ENCODE results near the gene ASB1.

The ASB1 gene

DNA sequence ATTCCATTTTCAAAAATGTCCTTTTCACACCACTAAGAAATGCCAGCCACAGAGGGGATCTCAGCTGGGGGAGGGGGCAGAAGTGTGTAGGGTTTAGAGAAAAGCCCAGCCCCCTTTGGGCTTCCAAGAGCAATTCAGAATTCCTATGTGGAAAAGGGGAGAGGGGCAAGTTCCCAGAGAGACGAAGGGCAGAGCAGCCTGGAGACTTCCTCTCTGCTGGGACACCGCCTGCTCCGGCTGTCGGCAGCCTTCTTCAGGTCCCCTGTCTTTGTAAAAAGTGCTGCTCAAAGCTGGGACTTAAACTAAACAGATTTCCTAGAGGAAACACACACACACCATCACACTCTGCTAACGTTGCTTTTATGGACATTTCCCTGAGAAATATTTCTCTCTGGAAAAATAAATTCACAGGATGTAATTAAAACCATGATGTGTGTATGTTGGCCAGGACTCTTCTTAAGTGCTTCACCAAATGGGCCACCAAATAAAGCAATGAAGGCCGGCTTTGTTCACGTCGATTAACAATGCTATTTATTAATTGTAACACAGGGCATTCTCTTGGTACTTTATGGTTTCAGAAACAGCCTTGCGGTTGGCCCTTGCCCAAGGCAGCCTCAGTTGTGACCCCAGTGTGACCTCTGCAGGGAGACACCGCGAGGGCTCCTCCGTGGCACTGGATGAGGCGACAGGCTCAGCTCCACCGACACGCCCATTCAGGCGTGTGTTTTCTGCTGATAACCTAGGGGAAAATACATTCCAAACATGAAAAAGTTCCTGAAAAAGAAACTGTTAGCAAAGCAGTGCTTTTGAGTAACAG lies 5.6 kb upstream of the ASB1 start:
- TF ChIP-seq, protein P1, sequence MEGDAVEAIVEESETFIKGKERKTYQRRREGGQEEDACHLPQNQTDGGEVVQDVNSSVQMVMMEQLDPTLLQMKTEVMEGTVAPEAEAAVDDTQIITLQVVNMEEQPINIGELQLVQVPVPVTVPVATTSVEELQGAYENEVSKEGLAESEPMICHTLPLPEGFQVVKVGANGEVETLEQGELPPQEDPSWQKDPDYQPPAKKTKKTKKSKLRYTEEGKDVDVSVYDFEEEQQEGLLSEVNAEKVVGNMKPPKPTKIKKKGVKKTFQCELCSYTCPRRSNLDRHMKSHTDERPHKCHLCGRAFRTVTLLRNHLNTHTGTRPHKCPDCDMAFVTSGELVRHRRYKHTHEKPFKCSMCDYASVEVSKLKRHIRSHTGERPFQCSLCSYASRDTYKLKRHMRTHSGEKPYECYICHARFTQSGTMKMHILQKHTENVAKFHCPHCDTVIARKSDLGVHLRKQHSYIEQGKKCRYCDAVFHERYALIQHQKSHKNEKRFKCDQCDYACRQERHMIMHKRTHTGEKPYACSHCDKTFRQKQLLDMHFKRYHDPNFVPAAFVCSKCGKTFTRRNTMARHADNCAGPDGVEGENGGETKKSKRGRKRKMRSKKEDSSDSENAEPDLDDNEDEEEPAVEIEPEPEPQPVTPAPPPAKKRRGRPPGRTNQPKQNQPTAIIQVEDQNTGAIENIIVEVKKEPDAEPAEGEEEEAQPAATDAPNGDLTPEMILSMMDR (IDR thresholded peaks at IDR 0.05; ENCODE audit: extremely low read depth, missing control alignments) = no peak
- DNase-seq (ENCODE audit: low spot score) = no peak

DNA sequence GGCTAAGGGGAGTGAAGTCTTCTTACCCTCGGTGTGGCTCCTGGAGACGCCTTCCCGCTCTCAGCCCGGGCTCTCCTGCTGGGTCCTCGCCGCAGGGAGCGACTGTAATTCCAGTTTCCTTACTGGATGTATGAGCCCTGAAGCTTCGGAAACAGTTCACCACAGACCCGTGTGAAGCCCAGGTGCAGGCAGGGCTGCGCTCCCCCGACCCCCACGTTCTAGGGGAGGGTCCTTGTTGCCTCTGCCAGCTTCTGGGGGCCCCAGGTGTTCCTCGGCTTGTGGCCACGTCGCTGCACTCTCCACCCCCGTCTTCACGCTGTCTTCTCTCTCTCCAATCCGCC lies 5.1 kb upstream of the ASB1 start:
- DNase-seq (ENCODE audit: low spot score) = no peak
- TF ChIP-seq, protein P1 (IDR thresholded peaks at IDR 0.05; ENCODE audit: extremely low read depth, missing control alignments) = no peak

DNA sequence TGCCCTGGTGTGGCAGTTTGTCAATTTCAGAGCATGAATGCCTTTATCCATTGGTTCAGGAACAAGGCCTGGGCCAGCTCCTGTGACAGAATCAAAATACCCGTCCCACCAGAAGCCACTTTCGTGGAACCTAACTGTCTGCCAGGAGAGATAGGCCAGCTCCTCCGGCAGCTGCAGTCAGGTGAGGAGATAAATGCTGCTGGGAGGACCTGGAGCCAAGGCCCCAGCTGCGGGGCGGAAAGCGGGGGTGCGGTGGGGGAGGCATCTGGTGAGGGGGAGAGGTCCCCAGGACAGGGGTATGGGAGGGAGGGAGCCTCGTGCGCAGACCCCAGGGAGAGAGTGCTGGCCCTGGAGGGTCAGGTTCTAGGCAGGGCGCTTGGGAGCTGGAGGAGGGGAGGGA lies 4.4 kb upstream of the ASB1 start:
- DNase-seq (ENCODE audit: low spot score) = no peak
- TF ChIP-seq, protein P1 (IDR thresholded peaks at IDR 0.05; ENCODE audit: extremely low read depth, missing control alignments) = no peak

DNA sequence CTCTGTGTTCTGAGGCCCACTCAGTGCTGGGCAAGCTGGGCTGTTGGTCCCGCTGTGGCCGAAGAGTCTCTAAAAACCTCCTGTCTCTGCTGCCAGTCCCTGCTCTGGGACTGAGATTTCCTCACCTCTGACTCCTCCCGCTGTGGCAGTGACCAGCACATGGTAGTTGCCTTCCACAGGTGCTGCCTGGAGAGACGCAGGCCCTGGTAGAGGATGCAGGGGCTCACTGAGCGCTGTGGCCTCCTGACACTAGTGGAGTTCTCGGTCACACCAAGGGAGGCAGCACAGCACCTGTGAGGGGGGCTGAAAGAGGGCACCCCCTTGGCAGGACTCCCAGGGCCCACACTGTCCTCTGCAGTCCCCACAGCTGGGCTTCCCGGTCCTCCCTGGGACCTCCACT lies 3.8 kb upstream of the ASB1 start:
- TF ChIP-seq, protein P1 (IDR thresholded peaks at IDR 0.05; ENCODE audit: extremely low read depth, missing control alignments) = no peak
- no peak for DNase-seq (ENCODE audit: low spot score)

DNA sequence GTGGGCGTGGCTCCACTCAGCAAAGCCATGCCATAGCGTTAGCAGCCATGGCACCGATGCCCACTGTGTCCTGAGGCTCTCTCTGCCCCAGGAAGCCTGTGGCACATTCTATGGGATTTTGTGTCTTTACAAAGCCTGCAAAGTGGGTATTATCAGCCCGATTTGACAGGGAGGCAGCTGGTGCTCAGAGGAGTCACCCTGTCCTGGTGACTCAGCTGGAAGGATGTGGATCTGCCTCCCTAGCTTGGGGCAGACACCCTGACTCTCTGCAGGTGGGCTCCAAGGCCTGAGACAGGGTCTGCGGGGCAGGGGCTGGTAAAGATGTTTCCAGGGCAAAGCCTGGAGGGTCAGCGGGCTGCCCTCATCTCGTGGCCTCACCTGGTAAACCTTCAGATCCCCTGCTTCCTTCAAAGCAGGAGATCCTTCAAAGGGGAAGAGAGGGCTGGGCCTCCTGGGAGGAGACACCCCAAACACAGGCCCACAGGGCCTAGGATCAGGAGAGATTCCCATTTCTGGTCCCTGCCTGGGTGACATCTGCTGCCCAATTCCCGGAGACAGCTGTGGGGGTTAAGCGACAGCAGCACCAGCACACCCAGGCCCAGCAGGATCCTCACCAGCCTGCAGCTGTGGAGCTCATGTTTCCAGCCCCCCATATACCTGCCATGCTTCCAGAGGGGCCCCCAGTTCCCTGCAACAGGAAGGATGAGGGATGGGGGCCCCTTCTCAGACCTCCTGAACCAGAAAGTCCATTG lies 3.0 kb upstream of the ASB1 start:
- TF ChIP-seq, protein P1 (IDR thresholded peaks at IDR 0.05; ENCODE audit: extremely low read depth, missing control alignments) = no peak
- DNase-seq (ENCODE audit: low spot score) = no peak

DNA sequence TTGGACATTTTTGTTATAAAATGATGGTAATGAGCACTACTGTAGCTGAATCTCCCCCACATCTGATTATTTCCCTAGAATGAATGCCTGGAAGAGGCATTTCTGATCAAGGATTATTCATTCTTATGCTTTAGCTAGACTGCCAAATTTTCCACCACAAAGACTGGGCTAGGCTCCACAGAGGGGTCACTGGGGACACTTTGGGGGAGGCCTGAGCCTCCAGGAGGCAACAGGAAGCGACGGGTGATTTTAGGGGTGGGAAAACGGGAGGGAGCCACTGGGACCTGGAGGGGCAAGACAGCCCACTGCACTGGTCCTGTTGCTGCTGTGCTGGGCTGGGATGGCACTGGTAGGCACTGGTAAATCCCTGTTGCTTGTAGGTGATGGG lies 2.4 kb upstream of the ASB1 start:
- TF ChIP-seq, protein P1 (IDR thresholded peaks at IDR 0.05; ENCODE audit: extremely low read depth, missing control alignments) = no peak
- DNase-seq (ENCODE audit: low spot score) = no peak

DNA sequence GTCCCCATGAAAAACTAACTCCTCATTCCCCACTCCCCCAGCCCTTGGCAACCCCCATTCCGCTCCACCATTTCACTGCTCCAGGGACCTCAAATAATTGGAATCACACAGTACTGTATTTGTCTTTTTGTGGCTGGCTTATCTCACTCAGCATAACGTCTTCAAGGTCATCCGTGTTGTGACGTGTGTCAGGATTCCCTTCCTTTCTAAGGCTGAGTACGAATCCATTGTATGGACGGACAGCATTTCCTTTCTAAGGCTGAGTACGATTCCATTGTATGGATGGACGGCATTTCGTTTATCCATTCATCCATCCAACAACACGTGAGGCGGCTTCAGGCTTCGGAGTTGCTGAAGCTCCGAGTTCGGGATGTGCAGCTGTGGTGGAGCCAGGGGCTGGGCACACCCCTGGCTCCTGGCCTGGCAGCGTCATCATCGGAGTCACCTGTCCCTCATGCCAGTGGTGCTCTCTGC lies 1.2 kb upstream of the ASB1 start:
- DNase-seq (ENCODE audit: low spot score) = no peak
- TF ChIP-seq, protein P1 (IDR thresholded peaks at IDR 0.05; ENCODE audit: extremely low read depth, missing control alignments) = no peak

Measured in GM20000 (cell line).